ENCODE data around the gene PRELID1.
A peak's percentile ranks its signal among the peaks of the same experiment; 100 is the strongest.

PRELID1 gene

GRCh38 chr5:177314376-177315342, 11.1 kb downstream of the PRELID1 start:
- DNase-seq = no peak

- no peak for DNase-seq
Observed at GRCh38 chr5:177315411-177315810, 11.8 kb downstream of the PRELID1 start.

- DNase-seq = no peak
Observed at GRCh38 chr5:177316005-177316404, 12.4 kb downstream of the PRELID1 start.

- DNase-seq = peak; percentile 88
Observed at GRCh38 chr5:177317959-177318377, 14.4 kb downstream of the PRELID1 start.

GRCh38 chr5:177319913-177320588, 16.5 kb downstream of the PRELID1 start:
- DNase-seq = no peak

- peak; percentile 91 for DNase-seq
Observed at GRCh38 chr5:177320879-177321278, 17.3 kb downstream of the PRELID1 start.

GRCh38 chr5:177325868-177326381, 22.3 kb downstream of the PRELID1 start:
- no peak for DNase-seq

- DNase-seq = no peak
Observed at GRCh38 chr5:177327539-177328522, 24.2 kb downstream of the PRELID1 start.

- no peak for DNase-seq
Observed at GRCh38 chr5:177328545-177329231, 25.1 kb downstream of the PRELID1 start.

GRCh38 chr5:177329883-177330282, 26.3 kb downstream of the PRELID1 start:
- DNase-seq = no peak

GRCh38 chr5:177330991-177331842, 27.6 kb downstream of the PRELID1 start:
- no peak for DNase-seq

- DNase-seq = no peak
Observed at GRCh38 chr5:177332031-177332895, 28.7 kb downstream of the PRELID1 start.

- DNase-seq = no peak
Observed at GRCh38 chr5:177332896-177333260, 29.3 kb downstream of the PRELID1 start.

GRCh38 chr5:177333420-177334154, 30.0 kb downstream of the PRELID1 start:
- no peak for DNase-seq

GRCh38 chr5:177334155-177334551, 30.6 kb downstream of the PRELID1 start:
- DNase-seq = no peak

GRCh38 chr5:177334781-177335700, 31.4 kb downstream of the PRELID1 start:
- no peak for DNase-seq

GRCh38 chr5:177335701-177336065, 32.1 kb downstream of the PRELID1 start:
- no peak for DNase-seq

GRCh38 chr5:177336112-177336511, 32.5 kb downstream of the PRELID1 start:
- peak; percentile 26 for DNase-seq

Data from OCI-M1 (cell line).